Skin epidermis (tissue), 12 donors: Measurements from ENCODE around the gene TMEM114.

Experiments
- H3K27ac ChIP-seq, 21 experiments: fragments of 200-600 bp; sonication (generic) in 11 of 21; one replicate each; pipeline ENCODE4 v1.5.0; 2020; ENCODE audit warnings: mild to moderate bottlenecking in 3 of 21, inconsistent platforms in 2 of 21, moderate library complexity in 2 of 21
- H3K4me3 ChIP-seq, 7 experiments: fragments of 200-600 bp; sonication (generic) in 2 of 7; one replicate each; pipeline ENCODE4 v1.5.0; 2020; ENCODE audit warnings: inconsistent platforms in 2 of 7, mild to moderate bottlenecking in 2 of 7, moderate library complexity in 1 of 7

The TMEM114 gene

GRCh38 chr16:8589900-8590688 lies at the start of gene TMEM114:
Gene TMEM114 (minus strand): TSS chr16:8590511. CDS start chr16:8589838, 673 bp downstream.
- H3K4me3 ChIP-seq: no peak within 1 kb of the TSS

GRCh38 chr16:8639694-8640093 lies 49.4 kb upstream of the TMEM114 start:
- H3K4me3 ChIP-seq: no peak overlapping the region
- no peak overlapping the region for H3K27ac ChIP-seq

More at GRCh38 chr16:8589900-8590688, at the start of gene TMEM114:
- no peak within 1 kb of the TSS for H3K27ac ChIP-seq

- Histone ChIP-seq H3K4me3 (no peak overlapping the region), H3K27ac (no peak overlapping the region)
Measured at GRCh38 chr16:8634991-8635736, 44.9 kb upstream of the TMEM114 start.

GRCh38 chr16:8632675-8633182 lies 42.4 kb upstream of the TMEM114 start:
- Histone ChIP-seq H3K4me3 (no peak overlapping the region), H3K27ac (peak overlapping the region in 16 of 21 experiments; percentile 39 to 81 (median 61))

- Histone ChIP-seq H3K4me3 (no peak overlapping the region), H3K27ac (peak overlapping the region in 15 of 21 experiments; percentile 24 to 81 (median 59))
Measured at GRCh38 chr16:8631818-8632465, 41.6 kb upstream of the TMEM114 start.

- Histone ChIP-seq H3K4me3 (no peak overlapping the region), H3K27ac (peak overlapping the region in 9 of 21 experiments; percentile 31 to 81 (median 62))
Measured at GRCh38 chr16:8631373-8631772, 41.1 kb upstream of the TMEM114 start.

GRCh38 chr16:8630255-8630953 lies 40.1 kb upstream of the TMEM114 start:
- H3K27ac ChIP-seq: no peak overlapping the region
- H3K4me3 ChIP-seq: no peak overlapping the region

- no peak overlapping the region for H3K27ac ChIP-seq
- no peak overlapping the region for H3K4me3 ChIP-seq
Measured at GRCh38 chr16:8628981-8629725, 38.8 kb upstream of the TMEM114 start.

- Histone ChIP-seq H3K27ac (no peak overlapping the region), H3K4me3 (no peak overlapping the region)
Measured at GRCh38 chr16:8627456-8627855, 37.1 kb upstream of the TMEM114 start.

- no peak overlapping the region for H3K27ac ChIP-seq
- H3K4me3 ChIP-seq: no peak overlapping the region
Measured at GRCh38 chr16:8626946-8627345, 36.6 kb upstream of the TMEM114 start.

- no peak overlapping the region for H3K27ac ChIP-seq
Measured at GRCh38 chr16:8625491-8626087, 35.3 kb upstream of the TMEM114 start.

GRCh38 chr16:8623634-8624033 lies 33.3 kb upstream of the TMEM114 start:
- Histone ChIP-seq H3K4me3 (no peak overlapping the region), H3K27ac (no peak overlapping the region)

More at GRCh38 chr16:8625491-8626087, 35.3 kb upstream of the TMEM114 start:
- H3K4me3 ChIP-seq: no peak overlapping the region

- H3K4me3 ChIP-seq: peak overlapping the region; percentile 56 to 88 (median 73)
- H3K27ac ChIP-seq: peak overlapping the region; percentile 59 to 98 (median 90)
Measured at GRCh38 chr16:8622315-8622656, 32.0 kb upstream of the TMEM114 start.

GRCh38 chr16:8621572-8622314 lies 31.4 kb upstream of the TMEM114 start, which contains the start of gene METTL22:
Gene METTL22 (plus strand): TSS chr16:8621698. CDS start chr16:8625666, 3,968 bp downstream.
- peak within 1 kb of the TSS; percentile 56 to 88 (median 73) for H3K4me3 ChIP-seq
- H3K27ac ChIP-seq: peak within 1 kb of the TSS; percentile 59 to 98 (median 90)

GRCh38 chr16:8621222-8621571 lies 30.9 kb upstream of the TMEM114 start:
- Histone ChIP-seq H3K4me3 (peak overlapping the region; percentile 56 to 88 (median 73)), H3K27ac (peak overlapping the region in 18 of 21 experiments; percentile 72 to 98 (median 90))

- no peak overlapping the region for H3K4me3 ChIP-seq
- H3K27ac ChIP-seq: no peak overlapping the region
Measured at GRCh38 chr16:8620535-8620934, 30.2 kb upstream of the TMEM114 start.

- no peak overlapping the region for H3K4me3 ChIP-seq
- H3K27ac ChIP-seq: no peak overlapping the region
Measured at GRCh38 chr16:8619671-8620370, 29.5 kb upstream of the TMEM114 start.
